GM23338 (cell line): ENCODE results near the gene PNN. TPM values are rescaled to one million over a fixed set of nuclear protein-coding genes. Genes with fewer than 3 reads are reported as not detected.

Experiments
- ATAC-seq: fragments of 200-7000 bp; cut with Tn5 transposase; 3 replicates; pipeline ENCODE4 v1.9.1; 2020
- DNase-seq: peaks from one replicate; pipeline ENCODE4 v3.0.0-alpha.2; 2015; ENCODE audit warnings: low spot score
- H2AFZ ChIP-seq: fragments of 200-600 bp; sonication (generic); 2 replicates; pipeline ENCODE4 v1.8.0; 2016; ENCODE audit warnings: antibody characterized with exemption, mild to moderate bottlenecking, moderate library complexity
- H3F3A ChIP-seq: fragments of 200-600 bp; sonication (generic); replicated peaks from 2 replicates; pipeline ENCODE4 v1.8.0; 2017; ENCODE audit warnings: antibody characterized with exemption, mixed run types, low read depth
- H3K27ac ChIP-seq: fragments of 200-600 bp; sonication (generic); 2 replicates; pipeline ENCODE4 v1.6.1; 2016; ENCODE audit warnings: low read depth
- H3K27me3 ChIP-seq: fragments of 200-600 bp; sonication (generic); 2 replicates; pipeline ENCODE4 v1.8.0; 2016; ENCODE audit warnings: mild to moderate bottlenecking, mixed run types, moderate library complexity; ENCODE audit not compliant: insufficient read depth
- H3K36me3 ChIP-seq: fragments of 200-600 bp; sonication (generic); 2 replicates; pipeline ENCODE4 v1.8.0; 2016; ENCODE audit warnings: mild to moderate bottlenecking; ENCODE audit not compliant: insufficient read depth
- H3K4me1 ChIP-seq: fragments of 200-600 bp; sonication (generic); 2 replicates; pipeline ENCODE4 v1.8.0; 2016; ENCODE audit warnings: mild to moderate bottlenecking, moderate library complexity; ENCODE audit not compliant: insufficient read depth
- H3K4me2 ChIP-seq: fragments of 200-600 bp; sonication (generic); 2 replicates; pipeline ENCODE4 v1.7.1; 2017; ENCODE audit warnings: mixed run types
- H3K4me3 ChIP-seq: fragments of 200-600 bp; sonication (generic); 2 replicates; pipeline ENCODE4 v1.6.1; 2016; ENCODE audit warnings: mixed run types
- H3K79me2 ChIP-seq: fragments of 200-600 bp; sonication (generic); replicated peaks from 2 replicates; pipeline ENCODE4 v1.8.0; 2017; ENCODE audit warnings: mild to moderate bottlenecking; ENCODE audit not compliant: insufficient read depth
- H3K9me2 ChIP-seq: fragments of 200-600 bp; sonication (generic); 2 replicates; pipeline ENCODE4 v1.8.0; 2017; ENCODE audit not compliant: insufficient read depth
- H4K20me1 ChIP-seq: fragments of 200-600 bp; sonication (generic); replicated peaks from 2 replicates; pipeline ENCODE4 v1.8.0; 2017; ENCODE audit warnings: mild to moderate bottlenecking; ENCODE audit not compliant: insufficient read depth
- H3K27ac Mint-ChIP-seq: 2 replicates; pipeline ENCODE4 v1.8.0; 2020; ENCODE audit warnings: inconsistent platforms, mild to moderate bottlenecking, moderate library complexity, mixed read lengths
- H3K27me3 Mint-ChIP-seq: 3 replicates; pipeline ENCODE4 v1.8.0; 2022; ENCODE audit warnings: low read depth, mild to moderate bottlenecking, moderate library complexity, mixed read lengths, inconsistent platforms; ENCODE audit not compliant: insufficient read depth, poor library complexity
- H3K36me3 Mint-ChIP-seq: 3 replicates; pipeline ENCODE4 v1.8.0; 2021; ENCODE audit warnings: low read depth, mild to moderate bottlenecking, inconsistent platforms, moderate library complexity, mixed read lengths
- H3K4me1 Mint-ChIP-seq: 3 replicates; pipeline ENCODE4 v1.8.0; 2020; ENCODE audit warnings: mild to moderate bottlenecking, inconsistent platforms, mixed read lengths
- H3K4me3 Mint-ChIP-seq: 3 replicates; pipeline ENCODE4 v1.8.0; 2021; ENCODE audit warnings: moderate library complexity, mild to moderate bottlenecking, inconsistent platforms, mixed read lengths
- H3K9me3 Mint-ChIP-seq: 3 replicates; pipeline ENCODE4 v1.8.0; 2020; ENCODE audit warnings: moderate library complexity, mild to moderate bottlenecking, inconsistent platforms, mixed read lengths
- CREB1 ChIP-seq: fragments of 250-450 bp; sonication (Bioruptor Pico); IDR thresholded peaks from 2 replicates; pipeline ENCODE4 v1.5.0; 2020; ENCODE audit warnings: low read depth, mild to moderate bottlenecking, moderate library complexity
- ETS1 ChIP-seq: IDR thresholded peaks from 2 replicates; pipeline ENCODE4 v1.6.1; 2016; ENCODE audit warnings: antibody characterized with exemption
- EZH2 ChIP-seq: fragments of 200-600 bp; sonication (generic); IDR thresholded peaks from one replicate; pipeline ENCODE4 v1.8.0; 2017; ENCODE audit warnings: antibody characterized with exemption, mild to moderate bottlenecking, low read depth; ENCODE audit not compliant: unreplicated experiment
- EZH2phosphoT487 ChIP-seq: fragments of 200-600 bp; sonication (generic); IDR thresholded peaks from one replicate; pipeline ENCODE4 v1.8.1; 2018; ENCODE audit warnings: antibody characterized with exemption; ENCODE audit not compliant: unreplicated experiment
- JUNB ChIP-seq: IDR thresholded peaks from one replicate; pipeline ENCODE4 v1.6.1; 2016; ENCODE audit warnings: antibody characterized with exemption; ENCODE audit not compliant: unreplicated experiment
- NANOG ChIP-seq: IDR thresholded peaks from 2 replicates; pipeline ENCODE4 v1.6.1; 2016; ENCODE audit warnings: antibody characterized with exemption, borderline replicate concordance
- POLR2AphosphoS5 ChIP-seq: IDR thresholded peaks from 2 replicates; pipeline ENCODE4 v1.6.1; 2016; ENCODE audit warnings: antibody characterized with exemption, low read depth
- REST ChIP-seq: IDR thresholded peaks from one replicate; pipeline ENCODE4 v1.6.1; 2018; ENCODE audit warnings: antibody characterized with exemption; ENCODE audit not compliant: unreplicated experiment
- STAT1 ChIP-seq: IDR thresholded peaks from one replicate; pipeline ENCODE4 v1.6.1; 2016; ENCODE audit warnings: antibody characterized with exemption; ENCODE audit not compliant: unreplicated experiment
- ZNF114 ChIP-seq: fragments of 250-450 bp; sonication (Bioruptor Pico); IDR thresholded peaks from 2 replicates; pipeline ENCODE4 v1.5.0; 2020; ENCODE audit warnings: mild to moderate bottlenecking, moderate library complexity
- ZNF331 ChIP-seq: fragments of 250-450 bp; sonication (Bioruptor Pico); IDR thresholded peaks from 2 replicates; pipeline ENCODE4 v1.5.0; 2020; ENCODE audit warnings: low read depth, mild to moderate bottlenecking, moderate library complexity
- polyA plus RNA-seq: library from polyadenylated mRNA; unstranded; fragments of >200 nt; fragmentation: Nextera tagmentation; extraction: Ambion mirVana; gene quantifications from 2 replicates; pipeline ENCODE4 v1.2.1, GENCODE V29; 2016
- total RNA-seq: library from RNA; depleted of rRNA; stranded (reverse); fragments of >200 nt; shearing (Covaris generic); gene quantifications from 2 replicates; pipeline ENCODE4 v1.2.3, GENCODE V29; 2014

Gene PNN
- total and polyA plus RNA-seq, 2 experiments from 2014 or later, result 60.0 to 325 TPM

- Histone ChIP-seq H3K27me3 (no peaks in the 10 kb centered on the region), H3K9me2 (no peaks in the 10 kb centered on the region), H2AFZ (no peak overlapping the region), H3K4me1 (peaks cover 5% of the 10 kb centered on the region; the same call in 1 of the 2 replicates), H3K4me3 (no peak overlapping the region), H3K4me2 (no peak overlapping the region), H3K79me2 (peaks cover 68% of the 10 kb centered on the region), H3F3A (peaks cover 60% of the 10 kb centered on the region), H4K20me1 (peaks cover 38% of the 10 kb centered on the region), H3K36me3 (peaks cover 81% of the 10 kb centered on the region), H3K27ac (peak overlapping the region; percentile 24; the same call in 1 of the 2 replicates)
- Mint-ChIP-seq H3K36me3 (no peaks in the 10 kb centered on the region; the same call in 1 of the 3 replicates), H3K9me3 (no peaks in the 10 kb centered on the region; the same call in 2 of the 3 replicates), H3K4me1 (peaks cover 19% of the 10 kb centered on the region), H3K27me3 (peaks cover 17% of the 10 kb centered on the region), H3K27ac (no peak overlapping the region), H3K4me3 (peak overlapping the region; percentile 9; the same call in 1 of the 3 replicates)
- TF ChIP-seq ZNF331, result no peak
- no peak for TF ChIP-seq ETS1
- no peak for TF ChIP-seq REST
- no peak for TF ChIP-seq NANOG
- no peak for TF ChIP-seq STAT1
- TF ChIP-seq JUNB, result no peak
- no peak for TF ChIP-seq EZH2
- TF ChIP-seq POLR2AphosphoS5, result no peak
- no peak for TF ChIP-seq EZH2phosphoT487
- ATAC-seq, result no peak
- DNase-seq, result no peak
Measured at GRCh38 chr14:39179042-39179441, 4.0 kb downstream of the PNN start.

GRCh38 chr14:39180553-39180952 lies 5.5 kb downstream of the PNN start:
- peaks cover 14% of the 10 kb centered on the region for H3K27me3 Mint-ChIP-seq
- DNase-seq, result no peak
- peaks cover 16% of the 10 kb centered on the region for H3K4me1 Mint-ChIP-seq
- Histone ChIP-seq H3F3A (peaks cover 64% of the 10 kb centered on the region), H4K20me1 (peaks cover 38% of the 10 kb centered on the region), H3K4me3 (no peak overlapping the region), H3K9me2 (no peaks in the 10 kb centered on the region), H3K4me1 (peaks cover 5% of the 10 kb centered on the region; the same call in 1 of the 2 replicates), H3K4me2 (no peak overlapping the region), H3K27me3 (no peaks in the 10 kb centered on the region), H2AFZ (no peak overlapping the region), H3K36me3 (peaks cover 89% of the 10 kb centered on the region), H3K27ac (peak overlapping the region; percentile 24), H3K79me2 (peaks cover 64% of the 10 kb centered on the region)
- H3K36me3 Mint-ChIP-seq, result peaks cover 12% of the 10 kb centered on the region
- H3K4me3 Mint-ChIP-seq, result no peak overlapping the region
- H3K9me3 Mint-ChIP-seq, result no peaks in the 10 kb centered on the region
- H3K27ac Mint-ChIP-seq, result no peak overlapping the region
- ATAC-seq, result no peak
- TF ChIP-seq CREB1 (CRISPR knock-in tag), result no peak
- TF ChIP-seq REST, result no peak
- no peak for TF ChIP-seq EZH2phosphoT487
- TF ChIP-seq POLR2AphosphoS5, result no peak
- TF ChIP-seq ZNF114 (CRISPR knock-in tag), result no peak
